Omental fat pad (tissue), 4 donors: Measurements from ENCODE around the gene SLC17A5. TPM values are rescaled to one million over a fixed set of nuclear protein-coding genes. Genes with fewer than 3 reads are reported as not detected.
"Not testable (repeated sequence)": the region's sequence is repeated elsewhere in the genome, so short reads cannot be mapped to it uniquely, and the experiment has no call there.

Experiments used
- ATAC-seq: fragments of 150-250 bp; one replicate; pipeline ENCODE4 v1.9.1; 2016; ENCODE audit warnings: mild to moderate bottlenecking, moderate library complexity; ENCODE audit not compliant: low FRiP score
- DNase-seq: peaks from one replicate; pipeline ENCODE4 v3.0.0-alpha.2; 2019; ENCODE audit warnings: low spot score
- CTCF ChIP-seq, 3 donors: fragments of 450-650 bp; IDR thresholded peaks; one replicate each; pipeline ENCODE4 v1.5.1; 2016 to 2017; ENCODE audit warnings: antibody characterized with exemption in 3 of 3, mild to moderate bottlenecking in 3 of 3, moderate library complexity in 2 of 3
- total RNA-seq, 4 donors: library from RNA; depleted of rRNA; stranded (reverse); fragments of >200 nt; gene quantifications; one replicate each; pipeline ENCODE4 v1.1.0, GENCODE V29; 2016

The SLC17A5 gene
- total RNA-seq, 4 donors from 2014 or later: 18.9 to 36.5 (median 28.0) TPM

- ATAC-seq: peak; percentile 16
- DNase-seq: no peak
These were observed 74.4 kb downstream of the SLC17A5 start for GRCh38 chr6:73579389-73579788.

GRCh38 chr6:73577676-73578075, 76.1 kb downstream of the SLC17A5 start:
- no peak for DNase-seq
- no peak for TF ChIP-seq CTCF (IDR thresholded peaks at IDR 0.05)
- no peak for ATAC-seq

More at GRCh38 chr6:73579389-73579788, 74.4 kb downstream of the SLC17A5 start:
- no peak for TF ChIP-seq CTCF (IDR thresholded peaks at IDR 0.05)

- DNase-seq, ATAC-seq: not testable (repeated sequence)
These were observed 81.3 kb downstream of the SLC17A5 start for GRCh38 chr6:73572531-73572930.

- DNase-seq, ATAC-seq: not testable (repeated sequence)
These were observed 82.3 kb downstream of the SLC17A5 start for GRCh38 chr6:73571218-73572181.

- ATAC-seq (no peak), DNase-seq (no peak)
- no peak for TF ChIP-seq CTCF (IDR thresholded peaks at IDR 0.05)
These were observed 84.7 kb downstream of the SLC17A5 start for GRCh38 chr6:73569121-73569520.

- ATAC-seq: no peak
- peak; percentile 41 for DNase-seq
- no peak for TF ChIP-seq CTCF (IDR thresholded peaks at IDR 0.05)
These were observed 86.7 kb downstream of the SLC17A5 start for GRCh38 chr6:73566954-73567591.

GRCh38 chr6:73566486-73566871, 87.3 kb downstream of the SLC17A5 start:
- DNase-seq, ATAC-seq: not testable (repeated sequence)

- no peak for TF ChIP-seq CTCF (IDR thresholded peaks at IDR 0.05)
- DNase-seq: no peak
- ATAC-seq: no peak
These were observed 87.9 kb downstream of the SLC17A5 start for GRCh38 chr6:73565767-73566485.
